Gastrocnemius medialis (tissue), 4 donors: ENCODE data around the gene SORBS1. TPM values are rescaled to one million over a fixed set of nuclear protein-coding genes. Genes with fewer than 3 reads are reported as not detected.

Experiments used
- ATAC-seq, 2 donors: fragments of 150-250 bp; one replicate each; pipeline ENCODE4 v1.9.1; 2016
- DNase-seq, 2 donors: peaks; one replicate each; pipeline ENCODE4 v3.0.0-alpha.2; 2019
- H3K27ac ChIP-seq, 4 donors: fragments of 200-600 bp; sonication (generic); 1 replicate in 1 of 4; 2 replicates in 3 of 4; pipeline ENCODE4 v1.5.1; 2016 to 2018; ENCODE audit warnings: mild to moderate bottlenecking in 2 of 4, moderate library complexity in 1 of 4
- H3K27me3 ChIP-seq, 3 donors: fragments of 200-600 bp; sonication (generic) in 2 of 3; 1 replicate in 1 of 3; 2 replicates in 2 of 3; pipeline versions ENCODE4 v1.5.1 to v1.6.0; 2016 to 2019; ENCODE audit warnings: mild to moderate bottlenecking in 1 of 3, moderate library complexity in 1 of 3
- H3K36me3 ChIP-seq, 2 donors: fragments of 200-600 bp; sonication (generic) in 1 of 2; one replicate each; pipeline ENCODE4 v1.5.1; 2017 to 2018
- H3K4me1 ChIP-seq, 2 donors: fragments of 200-600 bp; sonication (generic) in 1 of 2; one replicate each; pipeline ENCODE4 v1.5.1; 2016 to 2017; ENCODE audit warnings: mild to moderate bottlenecking in 2 of 2
- H3K4me3 ChIP-seq, 4 donors: fragments of 200-600 bp; sonication (generic) in 3 of 4; 1 replicate in 1 of 4; 2 replicates in 3 of 4; pipeline ENCODE4 v1.5.1; 2016 to 2019; ENCODE audit warnings: mild to moderate bottlenecking in 2 of 4
- H3K9me3 ChIP-seq, 3 donors: fragments of 200-600 bp; sonication (generic) in 2 of 3; 1 replicate in 1 of 3; 2 replicates in 2 of 3; pipeline ENCODE4 v1.5.1; 2016 to 2019
- CTCF ChIP-seq, 5 experiments: fragments of 450-650 bp in 3 of 5; fragments of 200-600 bp in 2 of 5; sonication (generic) in 2 of 5; IDR thresholded peaks in 4 of 5; conservative IDR thresholded peaks in 1 of 5; 1 replicate in 4 of 5; 2 replicates in 1 of 5; pipeline ENCODE4 v1.5.1; 2016 to 2019; ENCODE audit warnings: antibody characterized with exemption in 5 of 5, mild to moderate bottlenecking in 3 of 5, moderate library complexity in 3 of 5
- POLR2A ChIP-seq, 2 donors: fragments of 450-650 bp; IDR thresholded peaks; one replicate each; pipeline ENCODE4 v1.6.1; 2017; ENCODE audit warnings: antibody characterized with exemption in 2 of 2, mild to moderate bottlenecking in 2 of 2, moderate library complexity in 2 of 2
- in situ Hi-C, 4 donors: fragments of 200-750 bp; cut with MboI; loops; one replicate each; pipeline versions ENCODE4 v1.15.0 to v1.8.0; 2017; ENCODE audit warnings: low sequenced_read_pairs in 4 of 4
- intact Hi-C: fragments of 100-400 bp; cut with DNase I; formaldehyde crosslinking; loops from one replicate; pipeline ENCODE4 v1.15.1; 2023; ENCODE audit warnings: low total_unique reads
- total RNA-seq, 4 donors: library from RNA; depleted of rRNA; stranded (reverse); fragments of >200 nt; gene quantifications; one replicate each; pipeline versions ENCODE4 v1.1.0 to v1.2.3, GENCODE V29; 2016

SORBS1 gene
- total RNA-seq, 4 donors from 2014 or later: 146 to 331 (median 186) TPM

GRCh38 chr10:95414844-95415485, 146.2 kb downstream of the SORBS1 start:
- in situ Hi-C loops: no loop called here
- ATAC-seq: peak; percentile 75 to 84
- H3K27ac ChIP-seq: peak overlapping the region; percentile 91 to 98 (median 97)
- peak; percentile 67 to 80 for DNase-seq
- no peaks in the 10 kb centered on the region for H3K27me3 ChIP-seq
- peak overlapping the region; percentile 55 to 71 (median 62) for H3K4me3 ChIP-seq
- intact Hi-C loops: loop anchor here (2.0 to 5.0 kb wide), 2 partner anchors 64 to 102 kb away; no protein-coding TSS in a partner anchor
- no peak for TF ChIP-seq CTCF (IDR thresholded peaks at IDR 0.05 in 4 of 5, conservative IDR thresholded peaks at IDR 0.05 in 1 of 5)
- peak; percentile 44 to 47 for TF ChIP-seq POLR2A (IDR thresholded peaks at IDR 0.05)
- H3K4me1 ChIP-seq: peaks cover 51 to 54% of the 10 kb centered on the region in 2 donors
- H3K9me3 ChIP-seq: no peaks in the 10 kb centered on the region
- H3K36me3 ChIP-seq: peaks cover 0 to 12% of the 10 kb centered on the region in 2 donors

GRCh38 chr10:95414016-95414830, 146.9 kb downstream of the SORBS1 start:
- Histone ChIP-seq H3K27ac (peak overlapping the region; percentile 91 to 98 (median 97)), H3K36me3 (peaks cover 0 to 8% of the 10 kb centered on the region in 2 donors), H3K27me3 (no peaks in the 10 kb centered on the region), H3K4me3 (peak overlapping the region; percentile 55 to 71 (median 62)), H3K9me3 (no peaks in the 10 kb centered on the region), H3K4me1 (peaks cover 55% of the 10 kb centered on the region in 2 donors)
- in situ Hi-C loops (no loop called here), intact Hi-C loops (loop anchor here (2.0 kb wide), 1 partner anchor 65 kb away; no protein-coding TSS in a partner anchor)
- ATAC-seq (peak; percentile 18 to 46), DNase-seq (peak in 1 of 2 donors; percentile 49)
- no peak for TF ChIP-seq POLR2A (IDR thresholded peaks at IDR 0.05)
- TF ChIP-seq CTCF (IDR thresholded peaks at IDR 0.05 in 4 of 5, conservative IDR thresholded peaks at IDR 0.05 in 1 of 5): no peak

- Histone ChIP-seq H3K4me1 (peaks cover 61 to 62% of the 10 kb centered on the region in 2 donors), H3K9me3 (no peaks in the 10 kb centered on the region), H3K27me3 (no peaks in the 10 kb centered on the region), H3K4me3 (peak overlapping the region; percentile 0 to 71 (median 44)), H3K36me3 (peaks cover 0 to 8% of the 10 kb centered on the region in 2 donors), H3K27ac (peak overlapping the region; percentile 91 to 98 (median 97))
- no peak for TF ChIP-seq POLR2A (IDR thresholded peaks at IDR 0.05)
- TF ChIP-seq CTCF (IDR thresholded peaks at IDR 0.05 in 4 of 5, conservative IDR thresholded peaks at IDR 0.05 in 1 of 5): no peak
- in situ Hi-C loops: no loop called here
- ATAC-seq (no peak), DNase-seq (no peak)
- intact Hi-C loops: no loop called here
These were observed 147.6 kb downstream of the SORBS1 start for GRCh38 chr10:95413588-95413987.

GRCh38 chr10:95411635-95412034, 149.5 kb downstream of the SORBS1 start:
- Histone ChIP-seq H3K4me1 (peaks cover 77 to 78% of the 10 kb centered on the region in 2 donors), H3K36me3 (peaks cover 0 to 8% of the 10 kb centered on the region in 2 donors), H3K9me3 (no peaks in the 10 kb centered on the region), H3K4me3 (no peak overlapping the region), H3K27ac (peak overlapping the region; percentile 91 to 98 (median 97)), H3K27me3 (no peaks in the 10 kb centered on the region)
- DNase-seq (no peak), ATAC-seq (no peak)
- in situ Hi-C loops (no loop called here), intact Hi-C loops (no loop called here)
- TF ChIP-seq POLR2A (IDR thresholded peaks at IDR 0.05): no peak
- TF ChIP-seq CTCF (IDR thresholded peaks at IDR 0.05 in 4 of 5, conservative IDR thresholded peaks at IDR 0.05 in 1 of 5): no peak
